Parathyroid adenoma (tissue), 2 donors: ENCODE data around the gene MAGED1.

ENCODE experiments used
- H2AFZ ChIP-seq: fragments of 300-600 bp; sonication (generic); one replicate; pipeline ENCODE4 v1.7.0; 2017; ENCODE audit warnings: antibody characterized with exemption, mild to moderate bottlenecking
- H3K27ac ChIP-seq: fragments of 300-600 bp; sonication (generic); one replicate; pipeline ENCODE4 v1.7.0; 2017
- H3K27me3 ChIP-seq: fragments of 300-600 bp; sonication (generic); one replicate; pipeline ENCODE4 v1.7.0; 2017; ENCODE audit warnings: low read length; ENCODE audit not compliant: control insufficient read depth, insufficient read depth
- H3K36me3 ChIP-seq: fragments of 300-600 bp; sonication (generic); one replicate; pipeline ENCODE4 v1.7.0; 2017; ENCODE audit warnings: low read length; ENCODE audit not compliant: control insufficient read depth, insufficient read depth
- H3K4me1 ChIP-seq: fragments of 300-600 bp; sonication (generic); one replicate; pipeline ENCODE4 v1.7.0; 2017; ENCODE audit warnings: control low read depth
- H3K4me2 ChIP-seq: fragments of 300-600 bp; sonication (generic); one replicate; pipeline ENCODE4 v1.7.0; 2017; ENCODE audit warnings: low read length
- H3K4me3 ChIP-seq: fragments of 300-600 bp; sonication (generic); one replicate; pipeline ENCODE4 v1.7.0; 2017; ENCODE audit warnings: low read depth, low read length
- H3K79me2 ChIP-seq: fragments of 300-600 bp; sonication (generic); one replicate; pipeline ENCODE4 v1.7.0; 2017; ENCODE audit warnings: control low read depth
- H3K9ac ChIP-seq: fragments of 300-600 bp; sonication (generic); one replicate; pipeline ENCODE4 v1.7.0; 2017; ENCODE audit warnings: mild to moderate bottlenecking
- H3K9me3 ChIP-seq: fragments of 300-600 bp; sonication (generic); one replicate; pipeline ENCODE4 v1.7.0; 2017; ENCODE audit warnings: low read length; ENCODE audit not compliant: control insufficient read depth
- TF ChIP-seq, protein P1 (sequence below): fragments of 300-600 bp; sonication (generic); IDR thresholded peaks from one replicate; pipeline ENCODE4 v1.7.0; 2017; ENCODE audit warnings: antibody characterized with exemption, mild to moderate bottlenecking
- donor health status: primary hyperparathyroidism.

MAGED1 gene

DNA sequence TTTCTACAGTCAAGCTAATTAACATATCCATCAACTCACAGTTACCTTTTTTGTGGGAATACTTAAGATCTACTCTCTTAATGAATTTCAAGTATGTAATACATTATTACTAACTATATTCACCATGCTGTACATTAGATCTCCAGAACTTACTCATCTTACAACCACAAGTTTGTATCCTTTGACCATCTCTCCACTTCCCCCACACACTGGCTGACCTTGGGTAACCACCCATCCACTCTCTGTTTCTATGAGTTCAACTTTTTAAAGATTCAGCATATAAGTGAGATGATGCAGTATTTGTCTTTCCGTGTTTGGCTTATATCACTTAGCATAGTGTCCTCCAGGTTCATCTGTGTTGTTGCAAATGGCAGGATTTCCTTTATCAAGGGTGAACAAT, 30.5 kb upstream of the MAGED1 start:
- no peaks in the 10 kb centered on the region for H3K27me3 ChIP-seq
- H3K27ac ChIP-seq, result no peak overlapping the region
- H3K4me2 ChIP-seq, result no peak overlapping the region
- H3K9me3 ChIP-seq, result no peaks in the 10 kb centered on the region
- H3K9ac ChIP-seq, result no peak overlapping the region
- no peak overlapping the region for H3K4me3 ChIP-seq
- H3K79me2 ChIP-seq, result peaks cover 3% of the 10 kb centered on the region
- TF ChIP-seq, protein P1, sequence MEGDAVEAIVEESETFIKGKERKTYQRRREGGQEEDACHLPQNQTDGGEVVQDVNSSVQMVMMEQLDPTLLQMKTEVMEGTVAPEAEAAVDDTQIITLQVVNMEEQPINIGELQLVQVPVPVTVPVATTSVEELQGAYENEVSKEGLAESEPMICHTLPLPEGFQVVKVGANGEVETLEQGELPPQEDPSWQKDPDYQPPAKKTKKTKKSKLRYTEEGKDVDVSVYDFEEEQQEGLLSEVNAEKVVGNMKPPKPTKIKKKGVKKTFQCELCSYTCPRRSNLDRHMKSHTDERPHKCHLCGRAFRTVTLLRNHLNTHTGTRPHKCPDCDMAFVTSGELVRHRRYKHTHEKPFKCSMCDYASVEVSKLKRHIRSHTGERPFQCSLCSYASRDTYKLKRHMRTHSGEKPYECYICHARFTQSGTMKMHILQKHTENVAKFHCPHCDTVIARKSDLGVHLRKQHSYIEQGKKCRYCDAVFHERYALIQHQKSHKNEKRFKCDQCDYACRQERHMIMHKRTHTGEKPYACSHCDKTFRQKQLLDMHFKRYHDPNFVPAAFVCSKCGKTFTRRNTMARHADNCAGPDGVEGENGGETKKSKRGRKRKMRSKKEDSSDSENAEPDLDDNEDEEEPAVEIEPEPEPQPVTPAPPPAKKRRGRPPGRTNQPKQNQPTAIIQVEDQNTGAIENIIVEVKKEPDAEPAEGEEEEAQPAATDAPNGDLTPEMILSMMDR, result no peak
- no peaks in the 10 kb centered on the region for H3K4me1 ChIP-seq
- H2AFZ ChIP-seq, result no peak overlapping the region
- H3K36me3 ChIP-seq, result no peaks in the 10 kb centered on the region

- no peak overlapping the region for H2AFZ ChIP-seq
- H3K4me1 ChIP-seq, result no peaks in the 10 kb centered on the region
- no peak overlapping the region for H3K4me2 ChIP-seq
- H3K4me3 ChIP-seq, result no peak overlapping the region
- H3K27ac ChIP-seq, result no peak overlapping the region
- TF ChIP-seq, protein P1, result no peak
- peaks cover 11% of the 10 kb centered on the region for H3K79me2 ChIP-seq
- H3K27me3 ChIP-seq, result no peaks in the 10 kb centered on the region
- H3K9me3 ChIP-seq, result no peaks in the 10 kb centered on the region
- H3K9ac ChIP-seq, result no peak overlapping the region
- no peaks in the 10 kb centered on the region for H3K36me3 ChIP-seq
Observed at GRCh38 chrX:51866210-51866609, 27.2 kb upstream of the MAGED1 start.

DNA sequence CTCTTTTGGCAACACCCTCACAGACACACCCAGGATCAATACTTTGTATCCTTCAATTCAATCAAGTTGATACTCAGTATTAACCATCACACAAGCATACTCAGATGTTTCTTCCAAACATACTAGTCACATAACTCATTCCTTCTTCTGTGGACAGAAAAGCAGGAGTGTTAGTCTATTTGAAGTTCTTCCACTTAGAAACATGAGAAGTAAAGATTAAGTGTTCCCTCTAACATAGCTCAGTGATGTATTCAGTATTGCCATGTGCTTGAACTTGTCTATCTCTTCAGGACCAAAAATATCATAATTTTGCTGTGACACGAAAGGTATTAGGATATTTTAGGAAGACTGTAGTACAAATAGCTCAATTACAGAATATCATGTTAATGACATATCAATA, 25.8 kb upstream of the MAGED1 start:
- Histone ChIP-seq H3K27ac (no peak overlapping the region), H3K4me1 (no peaks in the 10 kb centered on the region), H3K4me2 (no peak overlapping the region)

DNA sequence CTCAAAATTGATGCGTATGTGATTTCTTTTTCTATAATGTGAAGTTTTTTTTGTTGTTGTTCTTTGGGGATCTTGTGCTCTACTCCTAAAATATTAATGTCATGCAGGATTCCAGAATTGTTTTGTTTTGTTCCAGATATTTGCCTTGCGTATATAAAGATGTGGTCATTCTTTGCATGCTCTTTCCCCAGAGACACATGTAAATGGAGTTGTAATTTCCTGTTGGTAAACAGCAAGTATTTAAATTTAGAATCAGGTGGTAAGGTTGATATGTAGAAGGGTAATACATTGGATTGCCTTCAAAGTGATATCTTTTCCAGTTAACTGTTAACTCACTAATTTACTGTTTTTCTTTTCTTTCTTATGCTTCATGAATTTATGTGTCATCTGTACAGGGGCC, 23.1 kb upstream of the MAGED1 start:
- no peaks in the 10 kb centered on the region for H3K9me3 ChIP-seq
- H3K9ac ChIP-seq, result no peak overlapping the region
- no peak overlapping the region for H3K4me2 ChIP-seq
- H2AFZ ChIP-seq, result no peak overlapping the region
- peaks cover 9% of the 10 kb centered on the region for H3K79me2 ChIP-seq
- no peak overlapping the region for H3K4me3 ChIP-seq
- no peaks in the 10 kb centered on the region for H3K4me1 ChIP-seq
- TF ChIP-seq, protein P1, result no peak
- H3K27ac ChIP-seq, result no peak overlapping the region
- no peaks in the 10 kb centered on the region for H3K36me3 ChIP-seq
- no peaks in the 10 kb centered on the region for H3K27me3 ChIP-seq

More for the DNA sequence above, 25.8 kb upstream of the MAGED1 start:
- Histone ChIP-seq H3K9ac (no peak overlapping the region), H3K9me3 (no peaks in the 10 kb centered on the region), H3K36me3 (no peaks in the 10 kb centered on the region), H3K79me2 (peaks cover 11% of the 10 kb centered on the region), H2AFZ (no peak overlapping the region), H3K27me3 (no peaks in the 10 kb centered on the region), H3K4me3 (no peak overlapping the region)
- TF ChIP-seq, protein P1, result no peak

GRCh38 chrX:51874123-51874522, 19.3 kb upstream of the MAGED1 start:
- no peak overlapping the region for H2AFZ ChIP-seq
- H3K4me1 ChIP-seq, result no peaks in the 10 kb centered on the region
- H3K27ac ChIP-seq, result no peak overlapping the region
- no peaks in the 10 kb centered on the region for H3K9me3 ChIP-seq
- no peak overlapping the region for H3K4me2 ChIP-seq
- H3K4me3 ChIP-seq, result no peak overlapping the region
- H3K36me3 ChIP-seq, result no peaks in the 10 kb centered on the region
- H3K9ac ChIP-seq, result no peak overlapping the region
- TF ChIP-seq, protein P1, result no peak
- no peaks in the 10 kb centered on the region for H3K27me3 ChIP-seq
- H3K79me2 ChIP-seq, result peaks cover under 1% of the 10 kb centered on the region
